SJSA1 (cell line): ENCODE data around the gene WNT3A. TPM values are rescaled to one million over a fixed set of nuclear protein-coding genes. Genes with fewer than 3 reads are reported as not detected.

ENCODE experiments used
- DNase-seq, 2 experiments: peaks; one replicate each; pipeline ENCODE4 v3.0.0-alpha.2; 2015 to 2020; ENCODE audit warnings: low spot score in 2 of 2, low read depth in 1 of 2
- H3K27ac ChIP-seq: fragments of 250-450 bp; sonication (Bioruptor Pico); 2 replicates; pipeline ENCODE4 v1.5.1; 2020; ENCODE audit warnings: mild to moderate bottlenecking, moderate library complexity
- H3K27me3 ChIP-seq: fragments of 250-450 bp; sonication (Bioruptor Pico); replicated peaks from 2 replicates; pipeline ENCODE4 v1.5.1; 2020; ENCODE audit warnings: mild to moderate bottlenecking, moderate library complexity
- H3K36me3 ChIP-seq: fragments of 250-450 bp; sonication (Bioruptor Pico); 2 replicates; pipeline ENCODE4 v1.5.1; 2020; ENCODE audit warnings: mild to moderate bottlenecking
- H3K4me1 ChIP-seq: fragments of 250-450 bp; sonication (Bioruptor Pico); replicated peaks from 2 replicates; pipeline ENCODE4 v1.6.1; 2021; ENCODE audit warnings: mild to moderate bottlenecking
- H3K4me3 ChIP-seq: fragments of 250-450 bp; sonication (Bioruptor Pico); 2 replicates; pipeline ENCODE4 v1.5.1; 2020; ENCODE audit warnings: mild to moderate bottlenecking
- H3K9me3 ChIP-seq: fragments of 250-450 bp; sonication (Bioruptor Pico); replicated peaks from 2 replicates; pipeline ENCODE4 v1.5.1; 2020; ENCODE audit warnings: mild to moderate bottlenecking
- total RNA-seq: library from RNA; depleted of rRNA; stranded (reverse); fragments of >200 nt; shearing (Covaris generic); gene quantifications from 2 replicates; pipeline ENCODE4 v1.2.3, GENCODE V29; 2014

WNT3A gene
- total RNA-seq, 1 experiment from 2014 or later = not detected

- H3K4me3 ChIP-seq = peak overlapping the region; percentile 98
- H3K27ac ChIP-seq = peak overlapping the region; percentile 97
- no peaks in the 10 kb centered on the region for H3K9me3 ChIP-seq
- no peaks in the 10 kb centered on the region for H3K27me3 ChIP-seq
- peak in 1 of 2 experiments; percentile 42 for DNase-seq
- peaks cover 62% of the 10 kb centered on the region for H3K4me1 ChIP-seq
- peaks cover 51% of the 10 kb centered on the region for H3K36me3 ChIP-seq
These were observed 77.5 kb downstream of the WNT3A start for GRCh38 chr1:228084325-228084724.

- DNase-seq = no peak
- Histone ChIP-seq H3K4me1 (peaks cover 63% of the 10 kb centered on the region), H3K27ac (no peak overlapping the region), H3K27me3 (no peaks in the 10 kb centered on the region), H3K4me3 (peak overlapping the region; percentile 98), H3K9me3 (no peaks in the 10 kb centered on the region), H3K36me3 (peaks cover 55% of the 10 kb centered on the region)
These were observed 78.0 kb downstream of the WNT3A start for GRCh38 chr1:228084797-228085196.

- H3K27ac ChIP-seq = no peak overlapping the region
- no peak for DNase-seq
- no peaks in the 10 kb centered on the region for H3K27me3 ChIP-seq
- H3K4me3 ChIP-seq = no peak overlapping the region
- no peaks in the 10 kb centered on the region for H3K9me3 ChIP-seq
- H3K4me1 ChIP-seq = peaks cover 69% of the 10 kb centered on the region
- H3K36me3 ChIP-seq = peaks cover 61% of the 10 kb centered on the region
These were observed 78.6 kb downstream of the WNT3A start for GRCh38 chr1:228085287-228085951.

GRCh38 chr1:228087771-228088251 lies 81.0 kb downstream of the WNT3A start:
- Histone ChIP-seq H3K4me1 (peaks cover 63% of the 10 kb centered on the region), H3K9me3 (no peaks in the 10 kb centered on the region), H3K4me3 (no peak overlapping the region), H3K36me3 (peaks cover 82% of the 10 kb centered on the region), H3K27me3 (no peaks in the 10 kb centered on the region), H3K27ac (peak overlapping the region; percentile 42)
- peak; percentile 91 to 92 for DNase-seq

GRCh38 chr1:228088586-228089498 lies 82.0 kb downstream of the WNT3A start:
- Histone ChIP-seq H3K4me1 (peaks cover 60% of the 10 kb centered on the region), H3K36me3 (peaks cover 82% of the 10 kb centered on the region), H3K27me3 (no peaks in the 10 kb centered on the region), H3K9me3 (peaks cover 4% of the 10 kb centered on the region; the same call in 1 of the 2 replicates), H3K27ac (peak overlapping the region; percentile 35), H3K4me3 (no peak overlapping the region)
- DNase-seq = no peak

GRCh38 chr1:228089519-228090380 lies 83.0 kb downstream of the WNT3A start:
- Histone ChIP-seq H3K27ac (no peak overlapping the region), H3K27me3 (no peaks in the 10 kb centered on the region), H3K9me3 (peaks cover 13% of the 10 kb centered on the region), H3K36me3 (peaks cover 82% of the 10 kb centered on the region), H3K4me3 (no peak overlapping the region), H3K4me1 (peaks cover 51% of the 10 kb centered on the region)
- no peak for DNase-seq

- DNase-seq = no peak
- Histone ChIP-seq H3K36me3 (peaks cover 82% of the 10 kb centered on the region), H3K27ac (no peak overlapping the region), H3K4me1 (peaks cover 42% of the 10 kb centered on the region), H3K9me3 (peaks cover 21% of the 10 kb centered on the region), H3K4me3 (no peak overlapping the region), H3K27me3 (no peaks in the 10 kb centered on the region)
These were observed 83.8 kb downstream of the WNT3A start for GRCh38 chr1:228090613-228091081.

GRCh38 chr1:228091084-228091483 lies 84.3 kb downstream of the WNT3A start:
- Histone ChIP-seq H3K36me3 (peaks cover 82% of the 10 kb centered on the region), H3K9me3 (peaks cover 23% of the 10 kb centered on the region), H3K4me1 (peaks cover 38% of the 10 kb centered on the region), H3K27me3 (no peaks in the 10 kb centered on the region), H3K4me3 (no peak overlapping the region), H3K27ac (no peak overlapping the region)
- peak in 1 of 2 experiments; percentile 11 for DNase-seq

GRCh38 chr1:228092342-228093049 lies 85.7 kb downstream of the WNT3A start:
- Histone ChIP-seq H3K27me3 (no peaks in the 10 kb centered on the region), H3K4me1 (peaks cover 24% of the 10 kb centered on the region), H3K27ac (no peak overlapping the region), H3K4me3 (no peak overlapping the region), H3K36me3 (peaks cover 95% of the 10 kb centered on the region), H3K9me3 (peaks cover 23% of the 10 kb centered on the region)
- DNase-seq = peak in 1 of 2 experiments; percentile 13

GRCh38 chr1:228093050-228093906 lies 86.5 kb downstream of the WNT3A start:
- Histone ChIP-seq H3K4me1 (peaks cover 16% of the 10 kb centered on the region), H3K36me3 (peaks cover 99% of the 10 kb centered on the region), H3K27ac (no peak overlapping the region)

GRCh38 chr1:228094432-228095016 lies 87.7 kb downstream of the WNT3A start:
- Histone ChIP-seq H3K27me3 (no peaks in the 10 kb centered on the region), H3K9me3 (peaks cover 23% of the 10 kb centered on the region), H3K4me1 (peaks cover 10% of the 10 kb centered on the region; the same call in 1 of the 2 replicates), H3K36me3 (peaks cover 99% of the 10 kb centered on the region), H3K4me3 (no peak overlapping the region), H3K27ac (no peak overlapping the region)
- peak in 1 of 2 experiments; percentile 26 for DNase-seq

More at GRCh38 chr1:228093050-228093906, 86.5 kb downstream of the WNT3A start:
- H3K4me3 ChIP-seq = no peak overlapping the region
- peak in 1 of 2 experiments; percentile 39 for DNase-seq
- H3K9me3 ChIP-seq = peaks cover 23% of the 10 kb centered on the region
- no peaks in the 10 kb centered on the region for H3K27me3 ChIP-seq
